ENCODE data around the gene NR2F2. TPM values are rescaled to one million over a fixed set of nuclear protein-coding genes. Genes with fewer than 3 reads are reported as not detected.

The NR2F2 gene
- total and polyA plus RNA-seq, 2 of the 13 experiments (the other 11 are each of a cell fraction or from before 2014, with no cell fraction given), result 3.5 to 4.7 TPM

DNA sequence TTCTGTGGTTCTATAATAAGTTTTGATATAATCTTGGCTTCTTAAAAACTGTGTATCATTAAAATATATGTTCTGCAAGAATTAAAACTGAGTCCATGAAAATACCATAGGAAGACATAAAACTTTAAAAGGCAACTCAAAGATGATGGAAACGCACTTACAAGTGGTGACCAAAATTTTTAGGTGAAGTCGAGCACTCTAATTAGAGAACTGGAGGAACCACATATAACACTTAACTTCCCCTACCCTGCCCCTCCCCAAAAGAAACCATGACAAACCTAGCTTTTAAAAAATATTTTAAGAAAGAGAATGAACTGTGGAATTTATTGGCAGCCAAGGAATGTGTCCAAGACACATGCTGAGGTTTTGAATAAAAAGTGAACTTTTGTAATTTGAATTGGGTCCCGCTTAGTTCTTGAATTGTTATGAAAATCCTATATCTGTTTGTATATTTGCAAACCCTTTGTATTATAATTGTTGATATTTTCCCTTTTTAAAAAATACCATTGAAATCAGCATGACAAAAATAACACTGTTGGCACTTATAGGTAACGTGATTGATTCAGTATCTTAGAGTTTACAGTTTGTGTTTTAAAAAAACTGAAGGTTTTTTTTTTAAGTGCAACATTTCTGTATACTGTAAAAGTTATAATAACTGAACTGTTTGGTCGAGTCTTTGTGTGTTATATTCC, 7.7 kb downstream of the NR2F2 start:
- DNase-seq (ENCODE audit: low spot score) (no peak), ATAC-seq (no peak), FAIRE-seq (no peak)
- Histone ChIP-seq H3K4me3 (replicated peaks in 1 of 3; ENCODE audit: insufficient read depth in 1 of 3, low read depth in 2 of 3, low read length in 3 of 3) (peak overlapping the region; percentile 68 to 94 (median 82); a peak in 5 of 6 replicates), H3K36me3 (replicated peaks in 1 of 2; ENCODE audit: control insufficient read depth in 1 of 2, insufficient read depth in 2 of 2, low read length in 2 of 2) (peaks cover 6 to 17% of the 10 kb centered on the region in 2 experiments; a peak in 2 of 5 replicates), H3K27ac (ENCODE audit: extremely low read length, insufficient read depth, low read length) (peak overlapping the region; percentile 53), H3K4me2 (ENCODE audit: low read depth, low read length) (peak overlapping the region; percentile 85), H3K79me2 (ENCODE audit: insufficient read depth, low read length) (peaks cover 79% of the 10 kb centered on the region), H3K9ac (ENCODE audit: insufficient read depth, low read depth, low read length) (0 out of 2 replicates have a peak overlapping the region, but pooled peaks have one; percentile 92), H4K20me1 (ENCODE audit: insufficient read depth, low read length) (peaks cover 31% of the 10 kb centered on the region), H3K4me1 (ENCODE audit: insufficient read depth, low read length) (peaks cover 50% of the 10 kb centered on the region), H3K9me3 (ENCODE audit: low read length) (no peaks in the 10 kb centered on the region), H2AFZ (ENCODE audit: low read length) (no peak overlapping the region), H3K27me3 (ENCODE audit: control insufficient read depth in 1 of 2, insufficient read depth in 2 of 2, low read length in 2 of 2) (no peaks in the 10 kb centered on the region)
- intact Hi-C loops (cut with micrococcal nuclease; ENCODE audit: unreplicated experiment) (loop anchor here (2.0 kb wide), 1 partner anchor 17 kb away; no protein-coding TSS in a partner anchor), in situ Hi-C loops (cut with HindIII; ENCODE audit: extremely low pct_ligation_motif_present, low pct_unique_long_range_greater_than_20kb) (loop anchor here (10.0 to 25.0 kb wide), 5 partner anchors 163 to 1076 kb away; no protein-coding TSS in a partner anchor)
- 28% methylated on average over 5 of the region's 5 CpGs for WGBS (ENCODE audit: low lambda C conversion rate)
- CTCF ChIA-PET (ENCODE audit: low intra/inter-chr PET ratio, low total read pairs), result no interaction called here
- POLR2A ChIA-PET, result interaction anchor here (1.3 to 2.3 kb wide), 6 partner anchors 8 to 1494 kb away, joined by 4 to 16 read pairs (median 6); partner anchors contain the start of gene NR2F2
- TF ChIP-seq GABPB1 (CRISPR knock-in tag; IDR thresholded peaks at IDR 0.05), result no peak
- no peak for TF ChIP-seq ZNF549 (CRISPR knock-in tag; IDR thresholded peaks at IDR 0.05)
- TF ChIP-seq, protein P1, sequence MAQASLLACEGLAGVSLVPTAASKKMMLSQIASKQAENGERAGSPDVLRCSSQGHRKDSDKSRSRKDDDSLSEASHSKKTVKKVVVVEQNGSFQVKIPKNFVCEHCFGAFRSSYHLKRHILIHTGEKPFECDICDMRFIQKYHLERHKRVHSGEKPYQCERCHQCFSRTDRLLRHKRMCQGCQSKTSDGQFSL (CRISPR knock-in tag; IDR thresholded peaks at IDR 0.05), result no peak
- no peak for TF ChIP-seq ZNF768 (CRISPR knock-in tag; IDR thresholded peaks at IDR 0.05)
- BruUV-seq (replicated peaks), result no TSS peak
